NCI-H748 (cell line): Measurements from ENCODE around the gene MPND.

Source experiments
- DNase-seq: peaks from one replicate; lab custom pipeline; 2025; ENCODE audit not compliant: unreplicated experiment; lab: John Stamatoyannopoulos, UW

MPND gene

GRCh38 chr19:4365791-4366665 is 22.7 kb downstream of the MPND start:
- no peak for DNase-seq

DNA sequence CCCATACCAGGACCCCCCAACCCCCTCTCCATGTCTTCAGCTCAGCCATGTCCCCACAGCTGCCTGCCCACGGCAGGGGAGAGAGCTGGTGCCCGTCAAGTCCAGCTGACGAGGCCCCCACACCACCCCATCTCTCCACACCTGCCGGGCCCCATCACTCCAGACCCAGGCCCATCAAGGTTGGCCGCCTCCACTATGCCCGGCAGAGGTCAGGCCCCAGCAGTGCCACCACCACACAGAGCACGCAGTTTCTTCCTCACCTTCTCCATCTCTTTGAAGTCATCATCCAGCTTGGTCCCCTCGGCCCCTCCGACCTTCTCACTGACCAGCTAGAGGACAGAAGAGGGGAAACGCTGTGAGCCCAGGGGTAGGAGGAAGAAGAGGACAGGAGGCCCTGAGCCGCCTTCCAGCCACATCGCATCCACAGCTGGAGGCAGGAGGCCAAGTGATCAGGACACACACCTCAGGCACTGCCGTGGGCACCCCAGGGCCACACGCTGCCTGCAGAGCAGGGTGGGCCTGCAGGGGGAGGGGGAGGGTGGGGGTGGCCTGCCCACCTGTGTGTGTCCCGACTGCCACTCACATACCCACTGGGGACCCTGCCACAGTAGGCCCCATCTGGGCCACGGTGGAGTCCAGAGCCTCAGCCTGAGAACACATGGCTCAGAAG is 23.4 kb downstream of the MPND start:
- DNase-seq, result no peak

DNA sequence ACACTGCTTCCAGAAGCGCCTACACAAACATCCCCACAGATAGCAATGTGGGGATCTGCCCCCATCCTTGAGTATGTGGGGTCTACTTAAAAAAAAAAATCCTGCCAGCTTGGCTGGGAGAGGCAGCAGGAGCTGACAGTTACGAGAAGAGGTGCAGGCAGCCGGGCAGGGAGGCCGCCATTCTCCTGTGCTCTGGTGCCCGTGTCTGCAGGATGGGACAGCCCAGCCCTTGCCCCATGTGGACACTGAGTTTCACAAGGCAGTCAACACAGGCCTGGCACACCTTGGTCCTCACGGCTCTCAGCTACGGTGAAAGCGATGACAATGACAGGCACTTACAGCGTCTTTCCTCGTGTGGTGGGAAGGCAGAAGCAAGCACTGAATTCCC is 24.0 kb downstream of the MPND start:
- DNase-seq, result no peak

GRCh38 chr19:4367781-4368127 is 24.4 kb downstream of the MPND start:
- no peak for DNase-seq

DNA sequence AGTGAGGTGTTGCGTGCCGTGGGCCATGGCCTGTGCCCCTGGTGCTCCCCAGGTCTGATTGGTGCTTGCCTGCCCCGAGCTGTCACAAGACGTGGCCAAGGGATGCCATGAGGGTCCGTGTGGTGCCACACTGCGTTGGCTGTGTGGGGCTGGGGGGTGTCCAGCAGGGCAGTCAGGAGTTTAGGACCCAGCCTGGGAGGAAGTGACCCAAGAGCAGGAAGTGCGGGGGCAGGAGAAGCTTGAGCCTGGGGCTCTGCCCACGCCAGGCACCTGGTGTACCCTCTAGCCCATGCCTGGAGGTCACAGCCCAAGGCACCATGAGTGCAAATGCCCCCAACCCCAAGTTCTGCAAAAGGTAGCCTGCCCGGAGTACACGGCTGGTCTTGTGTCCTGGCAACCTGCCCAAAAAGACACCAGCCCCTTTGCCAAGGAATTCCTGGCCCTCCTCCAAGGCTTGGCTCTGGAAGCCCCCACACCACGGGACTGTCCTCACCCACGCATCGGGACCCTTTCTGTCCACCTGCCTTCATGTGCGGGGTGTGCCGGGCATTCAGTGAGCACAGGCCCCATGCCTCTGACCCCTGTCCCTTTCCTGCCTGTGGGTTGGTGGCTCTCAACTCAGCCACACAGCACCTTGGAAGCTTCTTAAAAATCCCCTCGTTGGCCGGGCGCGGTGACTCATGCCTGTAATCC is 24.9 kb downstream of the MPND start:
- DNase-seq, result no peak

GRCh38 chr19:4369109-4369887 is 25.9 kb downstream of the MPND start:
- no peak for DNase-seq

GRCh38 chr19:4369888-4370260 is 26.5 kb downstream of the MPND start:
- DNase-seq, result no peak

DNA sequence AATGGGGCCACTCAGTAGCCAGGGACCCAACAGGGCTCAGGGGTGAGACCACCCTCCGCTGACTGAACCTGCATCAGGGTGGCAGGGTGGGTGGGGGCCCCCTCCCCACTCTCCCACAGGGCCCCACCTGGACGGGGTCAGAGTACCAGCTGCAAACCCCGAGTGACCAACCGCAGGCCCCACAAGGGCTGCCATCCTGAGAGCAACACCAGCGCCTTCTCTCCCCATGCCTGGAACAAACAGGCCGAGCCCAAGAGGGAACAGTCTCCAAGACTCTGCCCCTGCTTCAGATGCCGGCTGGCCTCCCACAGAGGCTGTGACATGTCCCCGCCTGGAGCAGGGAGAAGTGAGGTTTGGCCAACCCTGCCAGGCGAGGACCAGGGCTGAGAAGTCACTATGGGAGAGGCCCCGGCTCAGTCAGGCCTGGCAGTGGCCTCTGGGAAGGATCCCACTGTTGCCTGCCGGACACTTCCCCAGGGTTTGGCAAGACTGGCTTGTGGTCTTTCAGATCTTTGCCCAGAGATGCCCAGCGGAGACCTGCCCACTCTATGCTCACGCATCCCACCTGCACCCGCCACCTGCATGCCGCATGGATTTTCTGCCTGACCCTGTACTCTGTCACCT is 27.2 kb downstream of the MPND start:
- no peak for DNase-seq

DNA sequence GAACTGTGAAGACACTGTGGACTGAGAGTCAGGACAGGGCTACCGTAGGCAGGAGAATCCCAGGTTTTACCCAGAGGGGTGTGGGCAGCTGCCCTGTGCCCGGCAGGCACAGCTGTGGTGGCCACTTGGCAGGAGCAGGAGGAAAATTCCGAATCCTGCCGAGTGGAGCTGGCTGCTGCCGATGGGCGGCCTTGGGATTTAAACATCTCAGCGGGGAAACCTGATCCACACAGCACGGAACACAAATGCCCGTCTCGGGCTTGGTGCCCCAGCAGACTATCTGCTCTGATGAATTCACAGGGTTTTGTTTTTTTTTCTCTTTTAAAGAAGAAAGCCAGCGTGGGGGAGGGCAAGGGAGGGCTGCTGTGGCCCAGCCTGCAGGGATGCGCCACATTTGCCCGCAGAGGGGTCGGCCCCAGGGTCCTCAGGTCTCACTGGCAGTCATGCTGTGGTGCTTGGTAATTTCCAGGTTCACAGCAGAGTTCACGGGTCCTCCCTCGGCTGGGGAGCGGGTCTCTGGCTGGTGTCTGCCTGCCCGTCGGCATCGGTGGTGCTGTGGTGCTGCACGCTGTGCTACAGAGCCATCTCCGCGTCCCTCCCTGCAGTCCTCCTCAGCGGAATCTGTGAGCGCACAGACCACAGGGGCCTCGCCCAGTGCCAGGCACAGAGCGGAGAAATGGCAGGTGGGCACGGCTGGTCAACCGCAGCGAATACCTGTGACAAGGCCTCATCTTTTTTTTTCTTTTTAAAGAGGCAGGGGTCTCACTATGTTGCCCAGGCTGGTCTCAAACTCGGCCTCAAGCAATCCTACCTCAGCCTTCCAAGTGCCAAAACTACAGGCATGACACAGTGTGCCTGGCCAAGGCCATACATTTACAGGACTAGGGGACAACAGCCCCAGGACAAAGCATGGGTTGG is 28.1 kb downstream of the MPND start:
- DNase-seq, result no peak

DNA sequence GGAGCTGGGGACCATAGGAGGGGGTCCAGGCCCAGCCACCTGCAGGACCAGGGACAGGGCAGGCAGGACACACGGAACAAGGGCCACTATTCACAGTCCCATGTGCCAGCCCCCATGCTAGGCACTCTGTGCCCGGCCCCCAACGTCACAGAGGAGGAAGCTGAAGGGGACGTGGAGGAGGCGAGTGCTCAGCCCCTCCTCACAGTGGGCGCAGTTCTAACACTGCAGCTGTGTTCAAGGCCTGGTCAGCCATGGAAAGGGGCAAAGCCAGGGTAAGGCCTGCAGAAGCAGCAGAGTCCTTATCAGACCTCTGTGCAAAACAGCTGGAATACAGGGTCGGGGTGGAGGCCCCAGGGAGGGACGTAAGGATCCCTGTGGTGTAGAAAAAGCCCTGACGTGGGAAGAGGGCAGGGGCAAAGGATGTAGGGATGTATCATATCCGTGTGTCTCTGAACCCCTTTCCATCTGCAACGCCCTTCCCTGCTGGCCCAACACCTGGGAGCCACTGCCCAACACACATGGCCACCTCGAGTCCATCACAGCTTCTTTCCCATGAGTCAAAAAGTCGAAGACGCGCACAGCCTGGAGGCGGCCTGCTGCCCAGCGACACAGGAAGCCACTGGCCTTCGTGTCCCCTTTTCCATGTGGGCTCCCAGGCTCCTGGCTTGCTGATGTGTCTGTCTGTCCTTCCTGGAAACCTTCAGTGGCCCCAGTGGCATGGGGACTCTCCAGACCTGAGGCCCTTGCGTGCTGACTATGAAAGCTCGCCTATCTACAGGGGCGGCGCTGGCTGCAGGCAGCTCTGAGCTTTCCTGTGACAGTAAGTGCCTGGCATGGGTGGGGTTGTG is 29.0 kb downstream of the MPND start:
- DNase-seq, result no peak

- DNase-seq, result no peak
These were observed 29.6 kb downstream of the MPND start for GRCh38 chr19:4373013-4373367.

- DNase-seq, result no peak
These were observed 30.5 kb downstream of the MPND start for GRCh38 chr19:4373601-4374497.

GRCh38 chr19:4374498-4375163 is 31.3 kb downstream of the MPND start:
- no peak for DNase-seq

- no peak for DNase-seq
These were observed 32.0 kb downstream of the MPND start for GRCh38 chr19:4375164-4376027.

- no peak for DNase-seq
These were observed 32.8 kb downstream of the MPND start for GRCh38 chr19:4376028-4376670.

- DNase-seq, result no peak
These were observed 33.3 kb downstream of the MPND start for GRCh38 chr19:4376671-4376990.
